HG02970 (cell line): ENCODE results near the gene HSBP1L1.

ENCODE experiments used
- ATAC-seq: cut with Tn5 transposase; IDR thresholded peaks from one replicate; pipeline ENCODE4 v1.9.1; 2021; ENCODE audit warnings: mild to moderate bottlenecking, moderate library complexity, moderate number of reproducible peaks; ENCODE audit not compliant: unreplicated experiment, low FRiP score

HSBP1L1 gene

GRCh38 chr18:79928563-79928960, 35.9 kb upstream of the HSBP1L1 start:
- no peak for ATAC-seq

- ATAC-seq: no peak
Observed at GRCh38 chr18:79930020-79930642, 34.3 kb upstream of the HSBP1L1 start.

GRCh38 chr18:79931475-79931874, 33.0 kb upstream of the HSBP1L1 start:
- ATAC-seq: no peak

- no peak for ATAC-seq
Observed at GRCh38 chr18:79932907-79933306, 31.5 kb upstream of the HSBP1L1 start.

- no peak for ATAC-seq
Observed at GRCh38 chr18:79933765-79934164, 30.7 kb upstream of the HSBP1L1 start.

- ATAC-seq: no peak
Observed at GRCh38 chr18:79934311-79935097, 29.9 kb upstream of the HSBP1L1 start.

- no peak for ATAC-seq
Observed at GRCh38 chr18:79935098-79935480, 29.4 kb upstream of the HSBP1L1 start.

- ATAC-seq: no peak
Observed at GRCh38 chr18:79935499-79935898, 28.9 kb upstream of the HSBP1L1 start.

- no peak for ATAC-seq
Observed at GRCh38 chr18:79935925-79936324, 28.5 kb upstream of the HSBP1L1 start.

- no peak for ATAC-seq
Observed at GRCh38 chr18:79936641-79937040, 27.8 kb upstream of the HSBP1L1 start.

GRCh38 chr18:79937103-79937860, 27.2 kb upstream of the HSBP1L1 start:
- ATAC-seq: no peak

- ATAC-seq: no peak
Observed at GRCh38 chr18:79938196-79938595, 26.2 kb upstream of the HSBP1L1 start.

- no peak for ATAC-seq
Observed at GRCh38 chr18:79939096-79939495, 25.3 kb upstream of the HSBP1L1 start.

GRCh38 chr18:79940126-79940813, 24.2 kb upstream of the HSBP1L1 start:
- no peak for ATAC-seq

- ATAC-seq: no peak
Observed at GRCh38 chr18:79940814-79941472, 23.5 kb upstream of the HSBP1L1 start.

GRCh38 chr18:79941473-79942119, 22.8 kb upstream of the HSBP1L1 start:
- no peak for ATAC-seq

GRCh38 chr18:79942211-79942610, 22.2 kb upstream of the HSBP1L1 start:
- no peak for ATAC-seq

- no peak for ATAC-seq
Observed at GRCh38 chr18:79942786-79943607, 21.4 kb upstream of the HSBP1L1 start.

- ATAC-seq: no peak
Observed at GRCh38 chr18:79943608-79944125, 20.8 kb upstream of the HSBP1L1 start.
